ENCODE results near the gene CTNNA2. TPM values are rescaled to one million over a fixed set of nuclear protein-coding genes. Genes with fewer than 3 reads are reported as not detected.

CTNNA2 gene
- total RNA-seq, 1 experiment from 2014 or later = not detected

GRCh38 chr2:80120866-80121265, 608.0 kb downstream of the CTNNA2 start:
- ChIA-PET POLR2A (ENCODE audit: unreplicated experiment) (no interaction called here), CTCF (no interaction called here)
- H3F3A ChIP-seq (ENCODE audit: insufficient read depth, low read depth) = no peaks in the 10 kb centered on the region
- H2AFZ ChIP-seq = no peak overlapping the region
- H3K79me2 ChIP-seq (ENCODE audit: low read depth) = no peaks in the 10 kb centered on the region
- no peak overlapping the region for H3K4me3 ChIP-seq
- BruUV-seq (replicated peaks) = no TSS peak
- H3K9me2 ChIP-seq (ENCODE audit: insufficient read depth) = no peaks in the 10 kb centered on the region
- intact Hi-C loops (cut with micrococcal nuclease; ENCODE audit: unreplicated experiment) = no loop called here
- H3K4me1 ChIP-seq (replicated peaks; ENCODE audit: insufficient read depth) = no peaks in the 10 kb centered on the region
- no peak overlapping the region for H3K4me2 ChIP-seq
- DNase-seq = no peak
- no peaks in the 10 kb centered on the region for H4K20me1 ChIP-seq (ENCODE audit: insufficient read depth)
- no peaks in the 10 kb centered on the region for H3K27me3 ChIP-seq (ENCODE audit: insufficient read depth, low read depth)
- no peak overlapping the region for H3K27ac ChIP-seq
- TF ChIP-seq CTCF (conservative IDR thresholded peaks at IDR 0.05) (no peak), EZH2 (IDR thresholded peaks at IDR 0.05; ENCODE audit: low read depth) (no peak)
- H3K9me3 ChIP-seq (ENCODE audit: insufficient read depth, low read depth) = no peaks in the 10 kb centered on the region
- H3K36me3 ChIP-seq (ENCODE audit: low read depth) = no peaks in the 10 kb centered on the region

GRCh38 chr2:80122675-80123074, 609.8 kb downstream of the CTNNA2 start:
- no peaks in the 10 kb centered on the region for H3K9me2 ChIP-seq (ENCODE audit: insufficient read depth)
- H3K79me2 ChIP-seq (ENCODE audit: low read depth) = no peaks in the 10 kb centered on the region
- no peak overlapping the region for H3K4me3 ChIP-seq
- no peaks in the 10 kb centered on the region for H3K27me3 ChIP-seq (ENCODE audit: insufficient read depth, low read depth)
- ChIA-PET CTCF (no interaction called here), POLR2A (ENCODE audit: unreplicated experiment) (no interaction called here)
- intact Hi-C loops (cut with micrococcal nuclease; ENCODE audit: unreplicated experiment) = no loop called here
- BruUV-seq (replicated peaks) = no TSS peak
- no peak overlapping the region for H2AFZ ChIP-seq
- TF ChIP-seq CTCF (conservative IDR thresholded peaks at IDR 0.05) (no peak), EZH2 (IDR thresholded peaks at IDR 0.05; ENCODE audit: low read depth) (no peak)
- H3K4me2 ChIP-seq = no peak overlapping the region
- no peaks in the 10 kb centered on the region for H3K9me3 ChIP-seq (ENCODE audit: insufficient read depth, low read depth)
- no peak for DNase-seq
- H3K36me3 ChIP-seq (ENCODE audit: low read depth) = no peaks in the 10 kb centered on the region
- no peaks in the 10 kb centered on the region for H3K4me1 ChIP-seq (replicated peaks; ENCODE audit: insufficient read depth)
- H3F3A ChIP-seq (ENCODE audit: insufficient read depth, low read depth) = no peaks in the 10 kb centered on the region
- no peak overlapping the region for H3K27ac ChIP-seq
- no peaks in the 10 kb centered on the region for H4K20me1 ChIP-seq (ENCODE audit: insufficient read depth)

- intact Hi-C loops (cut with micrococcal nuclease; ENCODE audit: unreplicated experiment) = no loop called here
- POLR2A ChIA-PET (ENCODE audit: unreplicated experiment) = no interaction called here
- no peak for DNase-seq
- Histone ChIP-seq H3K4me2 (no peak overlapping the region), H3K9me2 (ENCODE audit: insufficient read depth) (no peaks in the 10 kb centered on the region), H3K36me3 (ENCODE audit: low read depth) (no peaks in the 10 kb centered on the region), H3F3A (ENCODE audit: insufficient read depth, low read depth) (no peaks in the 10 kb centered on the region), H4K20me1 (ENCODE audit: insufficient read depth) (no peaks in the 10 kb centered on the region), H3K4me3 (no peak overlapping the region), H2AFZ (no peak overlapping the region), H3K79me2 (ENCODE audit: low read depth) (no peaks in the 10 kb centered on the region), H3K27ac (no peak overlapping the region), H3K9me3 (ENCODE audit: insufficient read depth, low read depth) (no peaks in the 10 kb centered on the region), H3K27me3 (ENCODE audit: insufficient read depth, low read depth) (no peaks in the 10 kb centered on the region), H3K4me1 (replicated peaks; ENCODE audit: insufficient read depth) (no peaks in the 10 kb centered on the region)
- CTCF ChIA-PET = no interaction called here
- TF ChIP-seq CTCF (conservative IDR thresholded peaks at IDR 0.05) = no peak
- no peak for TF ChIP-seq EZH2 (IDR thresholded peaks at IDR 0.05; ENCODE audit: low read depth)
- BruUV-seq (replicated peaks) = no TSS peak
Observed at GRCh38 chr2:80126596-80127189, 613.8 kb downstream of the CTNNA2 start.

Data from PC-9 (cell line).